Activated CD8-positive, alpha-beta memory T cell treated with anti-CD3 and anti-CD28 coated beads, Interleukin-2, amount 10 ng/mL, durations not matched to agents 7 days and 5 days (primary cell): Measurements from ENCODE around the gene BCL11B. TPM values are rescaled to one million over a fixed set of nuclear protein-coding genes. Genes with fewer than 3 reads are reported as not detected.

Source experiments
- ATAC-seq: fragments of 150-1000 bp; cut with Tn5 transposase; one replicate; pipeline ENCODE4 v1.10.0; 2021; ENCODE audit warnings: moderate library complexity
- CTCF ChIA-PET: fragments of 350-600 bp; sonication (Branson Sonifier 250); formaldehyde crosslinking; loops from one replicate; lab custom pipeline; 2021; ENCODE audit warnings: antibody characterized with exemption; lab: Charles Lee
- DNase-seq: peaks from one replicate; pipeline ENCODE4 v3.0.0-alpha.2; 2020
- H3K27ac Mint-ChIP-seq: one replicate; pipeline ENCODE4 v1.8.0; 2021; ENCODE audit warnings: mild to moderate bottlenecking, mixed read lengths
- H3K27me3 Mint-ChIP-seq: one replicate; pipeline ENCODE4 v1.8.0; 2021; ENCODE audit warnings: mixed read lengths
- H3K36me3 Mint-ChIP-seq: one replicate; pipeline ENCODE4 v1.8.0; 2021; ENCODE audit warnings: mild to moderate bottlenecking, mixed read lengths
- H3K4me1 Mint-ChIP-seq: one replicate; pipeline ENCODE4 v1.8.0; 2021; ENCODE audit warnings: mixed read lengths
- H3K4me3 Mint-ChIP-seq: one replicate; pipeline ENCODE4 v1.8.0; 2021; ENCODE audit warnings: mild to moderate bottlenecking, moderate library complexity, mixed read lengths
- H3K9me3 Mint-ChIP-seq: one replicate; pipeline ENCODE4 v1.8.0; 2022; ENCODE audit warnings: low read depth, mixed read lengths
- total RNA-seq, 2 experiments: library from RNA; stranded (reverse); gene quantifications; one replicate each; pipeline ENCODE4 v1.2.3, GENCODE V29; 2021

Gene BCL11B
- total RNA-seq, 2 experiments from 2014 or later = 53.0 to 66.2 TPM

DNA sequence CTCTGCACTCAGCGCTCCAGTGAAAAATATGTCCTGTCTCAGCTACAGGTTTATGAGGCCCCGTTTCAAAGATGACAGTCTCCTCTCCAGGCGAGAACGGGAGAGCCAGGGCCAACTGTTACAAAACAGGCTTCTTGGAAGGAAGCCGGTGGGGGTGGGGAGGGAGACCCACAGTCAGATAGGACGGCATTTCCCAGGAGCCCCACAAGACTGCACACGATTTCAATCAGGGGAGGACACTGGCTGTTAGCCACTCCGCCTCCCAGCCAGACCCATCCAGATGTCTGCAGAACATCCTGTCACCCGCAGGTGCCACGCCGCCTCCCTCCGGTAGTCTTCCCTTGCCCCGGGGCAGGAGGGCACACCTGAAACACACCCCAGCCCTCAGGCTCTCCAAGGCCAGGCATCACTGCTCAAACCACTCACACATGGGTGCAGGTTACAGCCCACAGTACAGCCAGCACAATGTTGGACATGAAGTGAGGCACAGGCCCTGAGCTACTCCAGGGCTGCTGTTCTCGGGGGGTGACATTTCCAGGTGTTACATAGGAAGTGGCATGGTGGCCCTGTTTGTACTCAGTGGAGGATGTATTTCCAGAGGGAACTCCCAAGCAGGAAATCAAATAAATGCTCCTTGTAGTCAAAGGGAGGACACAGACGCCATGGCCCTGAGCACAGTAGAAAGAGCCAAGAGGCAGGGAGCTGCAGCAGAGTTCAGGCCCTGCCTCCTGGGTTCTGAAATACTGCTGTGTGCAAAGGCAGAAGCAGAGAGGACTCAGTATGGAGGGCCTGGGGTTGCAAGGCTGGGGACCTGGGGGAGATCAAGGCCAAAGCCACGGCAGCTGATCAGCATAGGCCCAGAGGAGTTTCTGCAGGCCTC, 138.1 kb downstream of the BCL11B start:
- Mint-ChIP-seq H3K9me3 (no peaks in the 10 kb centered on the region), H3K4me1 (peaks cover 11% of the 10 kb centered on the region), H3K36me3 (no peaks in the 10 kb centered on the region), H3K4me3 (no peak overlapping the region), H3K27ac (no peak overlapping the region), H3K27me3 (no peaks in the 10 kb centered on the region)
- DNase-seq = peak; percentile 32
- no peak for ATAC-seq
- CTCF ChIA-PET = no interaction called here

DNA sequence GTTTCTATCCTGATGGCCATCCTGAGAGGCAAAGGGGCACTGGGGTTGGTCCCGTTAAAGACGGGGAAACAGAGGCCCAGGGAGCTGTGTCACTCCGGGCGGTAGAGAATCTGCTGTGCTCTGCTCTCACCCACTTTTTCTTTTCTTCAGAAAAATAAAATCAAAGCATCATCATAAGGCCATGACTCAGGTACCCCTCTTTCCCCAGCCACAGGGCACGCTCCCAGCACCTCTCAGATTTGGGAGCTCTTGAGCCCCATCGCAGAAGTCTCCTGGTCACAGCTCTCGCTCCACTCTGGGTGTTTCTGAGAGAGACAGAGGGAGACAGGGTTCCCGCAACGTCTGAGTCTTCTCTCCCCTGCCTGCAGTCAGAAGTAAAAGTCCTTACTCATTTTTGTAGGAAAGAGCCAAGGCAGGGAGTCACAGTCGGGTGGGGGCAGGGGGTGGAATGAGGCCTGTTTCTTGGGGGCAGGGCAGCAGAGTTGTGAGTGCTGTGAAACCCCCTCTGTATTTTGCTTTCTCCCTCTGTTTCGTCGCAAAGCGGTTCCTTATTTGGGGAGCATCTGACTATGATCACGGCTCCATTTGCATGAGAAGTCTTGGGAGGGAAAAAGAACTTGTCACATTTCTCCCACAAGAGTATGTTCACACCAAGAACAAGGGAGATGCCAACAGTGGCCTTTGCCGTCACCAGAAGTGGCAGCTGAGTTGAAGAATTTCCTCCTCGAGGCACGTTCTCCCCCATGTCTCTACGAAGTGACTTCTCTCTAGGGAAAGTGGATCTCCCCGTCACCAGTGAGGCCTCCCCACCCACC, 139.0 kb downstream of the BCL11B start:
- Mint-ChIP-seq H3K36me3 (no peaks in the 10 kb centered on the region), H3K27ac (no peak overlapping the region), H3K9me3 (no peaks in the 10 kb centered on the region), H3K4me3 (no peak overlapping the region), H3K4me1 (peaks cover 12% of the 10 kb centered on the region), H3K27me3 (no peaks in the 10 kb centered on the region)
- DNase-seq = peak; percentile 35
- CTCF ChIA-PET = no interaction called here
- ATAC-seq = no peak

GRCh38 chr14:99131632-99132271, 140.2 kb downstream of the BCL11B start:
- Mint-ChIP-seq H3K9me3 (no peaks in the 10 kb centered on the region), H3K4me3 (no peak overlapping the region), H3K27ac (no peak overlapping the region), H3K27me3 (no peaks in the 10 kb centered on the region), H3K4me1 (peaks cover 7% of the 10 kb centered on the region), H3K36me3 (no peaks in the 10 kb centered on the region)
- CTCF ChIA-PET = no interaction called here
- ATAC-seq = no peak
- peak; percentile 33 for DNase-seq

- CTCF ChIA-PET = no interaction called here
- peaks cover 10% of the 10 kb centered on the region for H3K4me1 Mint-ChIP-seq
- ATAC-seq (no peak), DNase-seq (peak; percentile 15)
- no peaks in the 10 kb centered on the region for H3K36me3 Mint-ChIP-seq
- no peaks in the 10 kb centered on the region for H3K9me3 Mint-ChIP-seq
- no peaks in the 10 kb centered on the region for H3K27me3 Mint-ChIP-seq
- no peak overlapping the region for H3K27ac Mint-ChIP-seq
- H3K4me3 Mint-ChIP-seq = no peak overlapping the region
Measured at GRCh38 chr14:99129998-99130397, 142.0 kb downstream of the BCL11B start.

- Mint-ChIP-seq H3K4me3 (no peak overlapping the region), H3K4me1 (peaks cover 10% of the 10 kb centered on the region), H3K27me3 (no peaks in the 10 kb centered on the region), H3K9me3 (no peaks in the 10 kb centered on the region), H3K27ac (no peak overlapping the region), H3K36me3 (no peaks in the 10 kb centered on the region)
- CTCF ChIA-PET = no interaction called here
- peak; percentile 31 for DNase-seq
- no peak for ATAC-seq
Measured at GRCh38 chr14:99129211-99129696, 142.7 kb downstream of the BCL11B start.

- CTCF ChIA-PET = no interaction called here
- ATAC-seq (no peak), DNase-seq (no peak)
- Mint-ChIP-seq H3K4me1 (peaks cover 10% of the 10 kb centered on the region), H3K9me3 (no peaks in the 10 kb centered on the region), H3K27ac (no peak overlapping the region), H3K27me3 (no peaks in the 10 kb centered on the region), H3K36me3 (no peaks in the 10 kb centered on the region), H3K4me3 (no peak overlapping the region)
Measured at GRCh38 chr14:99128185-99128584, 143.8 kb downstream of the BCL11B start.

DNA sequence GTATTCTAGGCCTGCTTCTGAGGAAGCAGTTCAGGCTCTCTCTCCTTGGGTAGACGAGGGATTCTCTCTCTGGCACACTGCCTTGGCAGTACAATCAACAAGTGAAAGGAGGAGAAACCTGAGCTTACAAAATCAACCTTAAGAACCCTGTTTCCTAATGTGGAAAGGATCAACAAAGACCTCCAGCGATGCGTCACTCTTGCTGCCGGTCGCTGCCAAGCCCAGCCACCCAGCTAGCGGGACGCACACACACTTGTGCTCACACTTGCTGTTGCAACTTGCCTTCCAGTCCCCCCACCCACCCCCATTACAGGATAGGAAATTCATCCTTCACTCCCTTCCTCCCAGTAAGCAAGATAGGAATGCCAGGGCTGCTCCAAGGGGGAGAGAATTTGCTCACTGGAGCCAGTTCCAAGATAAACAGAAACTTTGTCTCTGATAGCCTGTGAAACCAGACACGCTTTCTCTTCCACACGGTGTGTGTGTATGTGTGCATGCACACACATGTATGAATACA, 144.3 kb downstream of the BCL11B start:
- ATAC-seq (no peak), DNase-seq (peak; percentile 27)
- H3K27ac Mint-ChIP-seq = no peak overlapping the region

GRCh38 chr14:99125616-99126431, 146.2 kb downstream of the BCL11B start:
- no peak overlapping the region for H3K27ac Mint-ChIP-seq
- CTCF ChIA-PET = no interaction called here
- H3K27me3 Mint-ChIP-seq = no peaks in the 10 kb centered on the region
- no peak overlapping the region for H3K4me3 Mint-ChIP-seq
- peaks cover 10% of the 10 kb centered on the region for H3K4me1 Mint-ChIP-seq
- no peaks in the 10 kb centered on the region for H3K36me3 Mint-ChIP-seq
- no peak for ATAC-seq
- peak; percentile 19 for DNase-seq
- H3K9me3 Mint-ChIP-seq = no peaks in the 10 kb centered on the region

More for the DNA sequence above, 144.3 kb downstream of the BCL11B start:
- Mint-ChIP-seq H3K36me3 (no peaks in the 10 kb centered on the region), H3K9me3 (no peaks in the 10 kb centered on the region), H3K27me3 (no peaks in the 10 kb centered on the region), H3K4me1 (peaks cover 10% of the 10 kb centered on the region), H3K4me3 (no peak overlapping the region)
- CTCF ChIA-PET = no interaction called here

DNA sequence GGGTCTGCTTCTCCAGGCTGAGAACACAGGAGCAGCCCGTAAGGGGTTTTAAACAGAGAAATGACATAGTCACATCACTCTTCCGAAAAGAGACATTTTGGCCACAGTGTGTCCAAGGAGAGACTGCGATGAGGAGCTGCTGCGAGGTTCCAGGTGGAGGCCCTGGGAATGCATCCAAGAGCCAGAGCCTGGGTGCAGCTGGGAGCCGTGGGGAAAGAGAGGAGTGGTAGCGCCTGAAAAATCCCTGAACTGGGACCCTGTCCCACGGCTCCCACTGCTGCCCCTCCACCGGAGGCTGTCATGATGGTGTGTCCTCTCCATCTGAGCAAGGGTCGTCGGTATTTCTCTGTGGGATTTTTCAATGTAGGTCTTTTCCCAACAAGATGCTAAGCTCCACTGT, 146.9 kb downstream of the BCL11B start:
- DNase-seq (peak; percentile 36), ATAC-seq (no peak)
- CTCF ChIA-PET = no interaction called here
- Mint-ChIP-seq H3K4me1 (peaks cover 10% of the 10 kb centered on the region), H3K36me3 (no peaks in the 10 kb centered on the region), H3K27me3 (no peaks in the 10 kb centered on the region), H3K27ac (no peak overlapping the region), H3K9me3 (no peaks in the 10 kb centered on the region), H3K4me3 (no peak overlapping the region)

- CTCF ChIA-PET = no interaction called here
- H3K36me3 Mint-ChIP-seq = no peaks in the 10 kb centered on the region
- H3K4me1 Mint-ChIP-seq = peaks cover 9% of the 10 kb centered on the region
- no peaks in the 10 kb centered on the region for H3K9me3 Mint-ChIP-seq
- DNase-seq (peak; percentile 25), ATAC-seq (no peak)
- no peak overlapping the region for H3K27ac Mint-ChIP-seq
- H3K27me3 Mint-ChIP-seq = no peaks in the 10 kb centered on the region
- no peak overlapping the region for H3K4me3 Mint-ChIP-seq
Measured at GRCh38 chr14:99124482-99125105, 147.4 kb downstream of the BCL11B start.

DNA sequence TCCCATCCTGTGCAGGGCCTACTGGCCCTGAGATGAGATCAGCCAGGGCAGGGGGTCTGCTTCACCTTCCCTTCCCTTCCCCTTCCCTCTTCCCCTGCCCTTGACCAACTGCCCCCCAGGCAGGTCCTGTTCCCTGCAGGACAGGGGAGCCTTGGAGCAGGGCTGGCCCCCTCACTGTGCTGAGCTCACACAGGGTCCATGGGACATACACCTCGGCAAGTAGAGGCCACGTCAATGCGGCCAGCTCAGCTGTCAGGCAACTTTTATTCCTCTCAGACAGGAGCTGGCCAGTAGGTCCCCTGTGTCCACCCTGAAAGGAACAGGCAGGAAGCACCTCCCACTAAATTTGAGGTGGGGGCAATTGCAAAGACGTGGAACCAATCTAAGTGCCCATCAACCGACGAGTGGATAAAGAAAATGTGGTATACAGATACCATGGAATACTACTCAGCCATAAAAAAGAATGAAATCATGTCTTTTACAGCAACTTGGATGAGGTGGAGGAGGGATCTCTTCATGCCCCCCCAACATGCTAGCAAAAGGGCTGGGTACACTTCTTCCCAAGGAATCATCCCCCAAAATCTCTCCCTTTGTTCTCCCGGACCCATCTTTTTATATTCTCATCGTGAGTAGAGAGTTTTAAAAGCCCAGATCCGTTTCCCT, 148.7 kb downstream of the BCL11B start:
- H3K4me3 Mint-ChIP-seq = no peak overlapping the region
- H3K36me3 Mint-ChIP-seq = no peaks in the 10 kb centered on the region
- CTCF ChIA-PET = no interaction called here
- H3K4me1 Mint-ChIP-seq = peaks cover 6% of the 10 kb centered on the region
- H3K27me3 Mint-ChIP-seq = peaks cover 7% of the 10 kb centered on the region
- no peaks in the 10 kb centered on the region for H3K9me3 Mint-ChIP-seq
- H3K27ac Mint-ChIP-seq = no peak overlapping the region
- ATAC-seq = no peak
- peak; percentile 11 for DNase-seq
